Calu3 (cell line): Measurements from ENCODE around the gene RER1. TPM values are rescaled to one million over a fixed set of nuclear protein-coding genes. Genes with fewer than 3 reads are reported as not detected.

Source experiments
- BruUV-seq: library from RNA; stranded (reverse); fragments of 400-500 nt; replicated peaks from 2 replicates; lab custom pipeline; 2021; lab: Mats Ljungman, UMichigan
- CTCF ChIA-PET: fragments of 300-600 bp; sonication (Branson Sonifier 250); formaldehyde crosslinking; loops from one replicate; lab custom pipeline; 2022; ENCODE audit warnings: antibody characterized with exemption; lab: Charles Lee
- DNase-seq: peaks from one replicate; pipeline ENCODE4 v3.0.0; 2022
- H3K27ac Mint-ChIP-seq: one replicate; pipeline ENCODE4 v1.8.0; 2022; ENCODE audit warnings: mixed read lengths; ENCODE audit not compliant: unreplicated experiment
- H3K27me3 Mint-ChIP-seq: one replicate; pipeline ENCODE4 v1.8.0; 2022; ENCODE audit warnings: mixed read lengths; ENCODE audit not compliant: unreplicated experiment
- H3K36me3 Mint-ChIP-seq: one replicate; pipeline ENCODE4 v1.8.0; 2022; ENCODE audit warnings: mild to moderate bottlenecking, moderate library complexity, mixed read lengths; ENCODE audit not compliant: insufficient read depth, unreplicated experiment
- H3K4me1 Mint-ChIP-seq: one replicate; pipeline ENCODE4 v1.8.0; 2022; ENCODE audit warnings: mild to moderate bottlenecking, low read depth, mixed read lengths; ENCODE audit not compliant: unreplicated experiment
- H3K4me3 Mint-ChIP-seq: one replicate; pipeline ENCODE4 v1.8.0; 2022; ENCODE audit warnings: mild to moderate bottlenecking, low read depth, moderate library complexity, mixed read lengths; ENCODE audit not compliant: unreplicated experiment
- H3K9me3 Mint-ChIP-seq: one replicate; pipeline ENCODE4 v1.8.0; 2022; ENCODE audit warnings: low read depth, mixed read lengths; ENCODE audit not compliant: unreplicated experiment
- intact Hi-C: fragments of 100-400 bp; cut with micrococcal nuclease; formaldehyde crosslinking; loops from one replicate; pipeline ENCODE4 v1.10.0; 2022; ENCODE audit not compliant: unreplicated experiment
- total RNA-seq: library from RNA; stranded (reverse); gene quantifications from 2 replicates; pipeline ENCODE4 v1.2.3, GENCODE V29; 2022
- TF ChIP-seq, protein P1 (sequence below): fragments of 200-600 bp; IDR thresholded peaks from one replicate; pipeline ENCODE4 v1.8.0; 2022; ENCODE audit warnings: antibody characterized with exemption; ENCODE audit not compliant: unreplicated experiment

Gene RER1
- total RNA-seq, 1 experiment from 2014 or later, result 118 TPM

DNA sequence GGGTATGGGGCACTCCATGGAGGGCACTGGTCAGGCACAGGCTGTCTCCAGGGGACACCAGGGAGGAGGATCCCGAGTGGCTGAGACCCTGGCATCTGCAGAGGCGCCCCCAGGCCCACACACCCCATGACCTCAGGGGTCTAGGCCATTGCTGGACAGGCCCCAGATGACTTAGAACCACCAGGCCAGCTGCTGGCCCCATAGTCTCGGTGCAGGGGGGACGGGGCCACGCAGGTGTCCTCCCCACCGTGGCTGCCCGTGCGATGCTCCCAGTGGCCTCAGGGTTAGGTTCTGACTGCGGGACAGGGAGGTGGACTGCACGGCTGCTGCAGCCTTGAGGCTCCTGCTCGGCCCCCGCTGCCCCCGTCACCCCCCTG lies 44.2 kb upstream of the RER1 start:
- TF ChIP-seq, protein P1, sequence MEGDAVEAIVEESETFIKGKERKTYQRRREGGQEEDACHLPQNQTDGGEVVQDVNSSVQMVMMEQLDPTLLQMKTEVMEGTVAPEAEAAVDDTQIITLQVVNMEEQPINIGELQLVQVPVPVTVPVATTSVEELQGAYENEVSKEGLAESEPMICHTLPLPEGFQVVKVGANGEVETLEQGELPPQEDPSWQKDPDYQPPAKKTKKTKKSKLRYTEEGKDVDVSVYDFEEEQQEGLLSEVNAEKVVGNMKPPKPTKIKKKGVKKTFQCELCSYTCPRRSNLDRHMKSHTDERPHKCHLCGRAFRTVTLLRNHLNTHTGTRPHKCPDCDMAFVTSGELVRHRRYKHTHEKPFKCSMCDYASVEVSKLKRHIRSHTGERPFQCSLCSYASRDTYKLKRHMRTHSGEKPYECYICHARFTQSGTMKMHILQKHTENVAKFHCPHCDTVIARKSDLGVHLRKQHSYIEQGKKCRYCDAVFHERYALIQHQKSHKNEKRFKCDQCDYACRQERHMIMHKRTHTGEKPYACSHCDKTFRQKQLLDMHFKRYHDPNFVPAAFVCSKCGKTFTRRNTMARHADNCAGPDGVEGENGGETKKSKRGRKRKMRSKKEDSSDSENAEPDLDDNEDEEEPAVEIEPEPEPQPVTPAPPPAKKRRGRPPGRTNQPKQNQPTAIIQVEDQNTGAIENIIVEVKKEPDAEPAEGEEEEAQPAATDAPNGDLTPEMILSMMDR, result no peak
- Mint-ChIP-seq H3K9me3 (no peaks in the 10 kb centered on the region), H3K27me3 (no peaks in the 10 kb centered on the region), H3K4me1 (no peaks in the 10 kb centered on the region), H3K27ac (no peak overlapping the region), H3K36me3 (no peaks in the 10 kb centered on the region), H3K4me3 (no peak overlapping the region)
- CTCF ChIA-PET, result no interaction called here
- BruUV-seq, result no TSS peak
- intact Hi-C loops, result no loop called here
- no peak for DNase-seq

- CTCF ChIA-PET, result no interaction called here
- Mint-ChIP-seq H3K27ac (no peak overlapping the region), H3K27me3 (no peaks in the 10 kb centered on the region), H3K4me3 (no peak overlapping the region), H3K9me3 (no peaks in the 10 kb centered on the region), H3K36me3 (no peaks in the 10 kb centered on the region), H3K4me1 (no peaks in the 10 kb centered on the region)
- intact Hi-C loops, result no loop called here
- TF ChIP-seq, protein P1, result no peak
- DNase-seq, result no peak
- no TSS peak for BruUV-seq
These were observed 43.7 kb upstream of the RER1 start for GRCh38 chr1:2347896-2348295.

DNA sequence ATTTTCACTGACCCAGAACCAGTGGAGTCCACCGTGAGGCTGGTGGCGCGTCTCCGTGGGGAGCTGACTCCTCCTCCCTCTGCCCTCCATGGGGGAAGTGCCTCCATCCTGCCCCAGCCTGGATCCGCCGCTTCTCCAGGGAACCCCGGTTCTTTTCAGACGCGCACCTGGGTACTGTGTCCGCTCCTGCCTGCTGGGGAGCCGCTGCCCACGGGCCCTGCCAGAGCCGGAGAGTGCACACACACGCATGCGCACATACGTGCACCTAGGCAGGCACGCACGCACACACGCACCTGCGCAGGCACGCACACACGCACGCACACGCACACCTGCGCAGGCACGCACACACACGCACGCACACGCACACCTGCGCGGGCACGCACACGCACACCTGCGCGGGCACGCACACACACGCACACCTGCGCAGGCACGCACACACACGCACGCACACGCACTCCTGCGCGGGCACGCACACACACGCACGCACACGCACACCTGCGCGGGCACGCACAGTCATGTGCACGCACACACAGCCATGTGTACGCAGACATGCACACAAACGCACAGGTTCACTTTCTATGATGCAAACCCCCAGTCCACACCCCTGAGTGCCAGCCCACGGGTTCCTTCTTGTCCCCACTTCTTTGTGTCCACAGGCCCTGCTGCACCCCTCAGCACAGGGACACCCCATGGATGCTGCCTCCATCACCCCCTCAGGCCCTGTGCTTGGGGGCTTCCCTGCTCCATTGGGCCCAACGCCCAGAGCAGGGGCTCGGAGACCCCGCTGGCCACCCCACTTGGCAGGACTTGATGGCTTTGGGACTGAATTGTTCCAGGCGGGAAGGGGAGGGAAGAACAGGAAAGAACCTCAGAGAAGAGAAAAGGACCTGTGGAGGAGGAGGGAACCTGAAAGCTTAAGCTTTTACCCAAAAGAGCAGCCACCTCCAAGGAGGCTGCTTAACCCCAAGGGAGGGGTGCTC lies 43.0 kb upstream of the RER1 start:
- CTCF ChIA-PET, result no interaction called here

GRCh38 chr1:2349806-2350205 lies 41.8 kb upstream of the RER1 start:
- H3K27me3 Mint-ChIP-seq, result no peaks in the 10 kb centered on the region
- no peak for DNase-seq
- CTCF ChIA-PET, result no interaction called here
- no peaks in the 10 kb centered on the region for H3K9me3 Mint-ChIP-seq
- no TSS peak for BruUV-seq
- no peak overlapping the region for H3K4me3 Mint-ChIP-seq
- no peak overlapping the region for H3K27ac Mint-ChIP-seq
- no peaks in the 10 kb centered on the region for H3K4me1 Mint-ChIP-seq
- intact Hi-C loops, result no loop called here
- H3K36me3 Mint-ChIP-seq, result no peaks in the 10 kb centered on the region
- TF ChIP-seq, protein P1, result no peak

More for the DNA sequence above, 43.0 kb upstream of the RER1 start:
- no peak overlapping the region for H3K27ac Mint-ChIP-seq
- no TSS peak for BruUV-seq
- TF ChIP-seq, protein P1, result no peak
- intact Hi-C loops, result no loop called here
- no peaks in the 10 kb centered on the region for H3K27me3 Mint-ChIP-seq
- DNase-seq, result no peak
- H3K4me1 Mint-ChIP-seq, result no peaks in the 10 kb centered on the region
- H3K4me3 Mint-ChIP-seq, result no peak overlapping the region
- no peaks in the 10 kb centered on the region for H3K9me3 Mint-ChIP-seq
- H3K36me3 Mint-ChIP-seq, result no peaks in the 10 kb centered on the region
